Endothelial cell (in vitro differentiated cells): ENCODE measurements around the gene CCDC51. TPM values are rescaled to one million over a fixed set of nuclear protein-coding genes. Genes with fewer than 3 reads are reported as not detected.

Experiments used
- DNase-seq: peaks from one replicate; pipeline ENCODE4 v3.0.0; 2021; ENCODE audit warnings: low spot score
- H3K27ac Mint-ChIP-seq: one replicate; pipeline ENCODE4 v1.8.0; 2021; ENCODE audit warnings: mixed read lengths, inconsistent platforms; ENCODE audit not compliant: unreplicated experiment
- H3K27me3 Mint-ChIP-seq: one replicate; pipeline ENCODE4 v1.8.0; 2021; ENCODE audit warnings: mild to moderate bottlenecking, moderate library complexity, mixed read lengths, inconsistent platforms; ENCODE audit not compliant: unreplicated experiment
- H3K36me3 Mint-ChIP-seq: one replicate; pipeline ENCODE4 v1.8.0; 2021; ENCODE audit warnings: mild to moderate bottlenecking, low read depth, mixed read lengths, inconsistent platforms; ENCODE audit not compliant: unreplicated experiment
- H3K4me1 Mint-ChIP-seq: one replicate; pipeline ENCODE4 v1.8.0; 2021; ENCODE audit warnings: mild to moderate bottlenecking, mixed read lengths, inconsistent platforms; ENCODE audit not compliant: unreplicated experiment
- H3K4me3 Mint-ChIP-seq: one replicate; pipeline ENCODE4 v1.8.0; 2021; ENCODE audit warnings: mild to moderate bottlenecking, mixed read lengths, inconsistent platforms; ENCODE audit not compliant: unreplicated experiment
- H3K9me3 Mint-ChIP-seq: one replicate; pipeline ENCODE4 v1.8.0; 2021; ENCODE audit warnings: mixed read lengths, inconsistent platforms; ENCODE audit not compliant: unreplicated experiment
- total RNA-seq: library from RNA; stranded (reverse); fragmentation: NEBNext Ultra II Directional; extraction: Animal tissue kit (Norgen Biotek cat#: 25700); gene quantifications from one replicate; pipeline ENCODE4 v1.2.1, GENCODE V29; 2021; ENCODE audit not compliant: unreplicated experiment
- TF ChIP-seq, protein P1 (sequence below): fragments of 200-600 bp; sonication (generic); IDR thresholded peaks from one replicate; pipeline ENCODE4 v1.5.0; 2021; ENCODE audit warnings: antibody characterized with exemption; ENCODE audit not compliant: unreplicated experiment

CCDC51 gene
- total RNA-seq, 1 donor from 2014 or later: 11.8 TPM

GRCh38 chr3:48419597-48419996 is 20.3 kb downstream of the CCDC51 start:
- no peak overlapping the region for H3K4me3 Mint-ChIP-seq
- no peak overlapping the region for H3K27ac Mint-ChIP-seq
- H3K9me3 Mint-ChIP-seq: no peaks in the 10 kb centered on the region
- TF ChIP-seq, protein P1, sequence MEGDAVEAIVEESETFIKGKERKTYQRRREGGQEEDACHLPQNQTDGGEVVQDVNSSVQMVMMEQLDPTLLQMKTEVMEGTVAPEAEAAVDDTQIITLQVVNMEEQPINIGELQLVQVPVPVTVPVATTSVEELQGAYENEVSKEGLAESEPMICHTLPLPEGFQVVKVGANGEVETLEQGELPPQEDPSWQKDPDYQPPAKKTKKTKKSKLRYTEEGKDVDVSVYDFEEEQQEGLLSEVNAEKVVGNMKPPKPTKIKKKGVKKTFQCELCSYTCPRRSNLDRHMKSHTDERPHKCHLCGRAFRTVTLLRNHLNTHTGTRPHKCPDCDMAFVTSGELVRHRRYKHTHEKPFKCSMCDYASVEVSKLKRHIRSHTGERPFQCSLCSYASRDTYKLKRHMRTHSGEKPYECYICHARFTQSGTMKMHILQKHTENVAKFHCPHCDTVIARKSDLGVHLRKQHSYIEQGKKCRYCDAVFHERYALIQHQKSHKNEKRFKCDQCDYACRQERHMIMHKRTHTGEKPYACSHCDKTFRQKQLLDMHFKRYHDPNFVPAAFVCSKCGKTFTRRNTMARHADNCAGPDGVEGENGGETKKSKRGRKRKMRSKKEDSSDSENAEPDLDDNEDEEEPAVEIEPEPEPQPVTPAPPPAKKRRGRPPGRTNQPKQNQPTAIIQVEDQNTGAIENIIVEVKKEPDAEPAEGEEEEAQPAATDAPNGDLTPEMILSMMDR: no peak
- H3K4me1 Mint-ChIP-seq: no peaks in the 10 kb centered on the region
- peaks cover 8% of the 10 kb centered on the region for H3K27me3 Mint-ChIP-seq
- H3K36me3 Mint-ChIP-seq: peaks cover 13% of the 10 kb centered on the region
- no peak for DNase-seq

GRCh38 chr3:48419149-48419548 is 20.8 kb downstream of the CCDC51 start:
- Mint-ChIP-seq H3K4me1 (no peaks in the 10 kb centered on the region), H3K36me3 (peaks cover 13% of the 10 kb centered on the region), H3K4me3 (no peak overlapping the region), H3K9me3 (no peaks in the 10 kb centered on the region), H3K27me3 (peaks cover 8% of the 10 kb centered on the region), H3K27ac (no peak overlapping the region)
- no peak for DNase-seq
- TF ChIP-seq, protein P1: no peak

- Mint-ChIP-seq H3K4me3 (no peak overlapping the region), H3K27ac (no peak overlapping the region), H3K27me3 (peaks cover 8% of the 10 kb centered on the region), H3K4me1 (no peaks in the 10 kb centered on the region), H3K9me3 (no peaks in the 10 kb centered on the region), H3K36me3 (peaks cover 13% of the 10 kb centered on the region)
- TF ChIP-seq, protein P1: no peak
- DNase-seq: no peak
These were observed 21.3 kb downstream of the CCDC51 start for GRCh38 chr3:48418651-48419050.

- Mint-ChIP-seq H3K27ac (no peak overlapping the region), H3K9me3 (no peaks in the 10 kb centered on the region), H3K4me1 (no peaks in the 10 kb centered on the region), H3K27me3 (peaks cover 7% of the 10 kb centered on the region), H3K36me3 (peaks cover 17% of the 10 kb centered on the region), H3K4me3 (no peak overlapping the region)
- DNase-seq: no peak
- TF ChIP-seq, protein P1: no peak
These were observed 21.8 kb downstream of the CCDC51 start for GRCh38 chr3:48418140-48418539.

- Mint-ChIP-seq H3K4me1 (no peaks in the 10 kb centered on the region), H3K36me3 (peaks cover 15% of the 10 kb centered on the region)
- DNase-seq: no peak
These were observed 22.3 kb downstream of the CCDC51 start for GRCh38 chr3:48417529-48418108.

More at GRCh38 chr3:48417529-48418108, 22.3 kb downstream of the CCDC51 start:
- Mint-ChIP-seq H3K9me3 (no peaks in the 10 kb centered on the region), H3K4me3 (no peak overlapping the region), H3K27me3 (peaks cover 8% of the 10 kb centered on the region), H3K27ac (no peak overlapping the region)
- TF ChIP-seq, protein P1: no peak
